AML-193 (cell line): ENCODE measurements around the gene PSAPL1.

Experiments used
- DNase-seq, 2 experiments: peaks; one replicate each; lab custom pipeline; 2025; lab: John Stamatoyannopoulos, UW

Gene PSAPL1, protein sequence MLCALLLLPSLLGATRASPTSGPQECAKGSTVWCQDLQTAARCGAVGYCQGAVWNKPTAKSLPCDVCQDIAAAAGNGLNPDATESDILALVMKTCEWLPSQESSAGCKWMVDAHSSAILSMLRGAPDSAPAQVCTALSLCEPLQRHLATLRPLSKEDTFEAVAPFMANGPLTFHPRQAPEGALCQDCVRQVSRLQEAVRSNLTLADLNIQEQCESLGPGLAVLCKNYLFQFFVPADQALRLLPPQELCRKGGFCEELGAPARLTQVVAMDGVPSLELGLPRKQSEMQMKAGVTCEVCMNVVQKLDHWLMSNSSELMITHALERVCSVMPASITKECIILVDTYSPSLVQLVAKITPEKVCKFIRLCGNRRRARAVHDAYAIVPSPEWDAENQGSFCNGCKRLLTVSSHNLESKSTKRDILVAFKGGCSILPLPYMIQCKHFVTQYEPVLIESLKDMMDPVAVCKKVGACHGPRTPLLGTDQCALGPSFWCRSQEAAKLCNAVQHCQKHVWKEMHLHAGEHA

DNA sequence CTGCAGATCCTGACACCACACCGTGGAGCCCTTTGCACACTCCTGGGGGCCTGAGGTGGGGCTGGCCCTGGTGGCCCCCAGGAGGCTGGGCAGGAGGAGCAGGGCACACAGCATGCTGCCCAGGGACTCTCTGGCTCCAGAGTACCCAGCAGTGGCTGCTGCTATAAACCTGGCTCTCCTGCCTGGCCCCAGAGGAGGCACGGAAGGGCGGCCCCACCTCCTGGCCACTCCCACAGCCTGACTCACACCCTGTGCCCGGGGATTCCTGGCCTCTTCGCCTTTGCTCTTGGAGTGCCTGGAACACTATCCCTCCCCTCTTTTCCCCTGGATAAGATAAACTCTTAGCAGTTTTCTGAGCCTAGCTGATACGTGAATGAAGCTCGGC, at the start of gene PSAPL1:
PSAPL1 (minus strand) TSS at position 165 of the 385 bp plus-strand sequence; CDS start at position 114, 51 bp downstream.
- no peak for DNase-seq

DNA sequence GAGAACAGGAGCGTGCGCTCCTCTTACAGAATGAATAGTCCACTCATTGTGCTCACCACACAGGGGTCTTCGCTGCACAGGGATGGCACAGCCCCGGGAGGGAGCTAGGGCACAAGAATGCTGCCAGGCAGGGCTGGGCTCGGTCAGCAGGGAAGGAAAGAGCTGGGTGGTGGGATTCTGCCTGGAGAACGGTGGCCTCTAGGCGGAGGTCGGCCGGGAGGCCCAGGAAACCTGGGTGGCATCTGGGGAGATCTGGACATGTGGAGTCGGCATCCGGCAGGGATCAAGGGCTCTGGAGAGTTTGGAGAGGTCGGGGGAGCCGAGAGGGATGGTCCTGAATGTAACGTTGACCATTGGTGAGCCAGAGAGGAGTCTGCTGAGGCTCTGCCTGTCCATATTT, 46.5 kb upstream of the PSAPL1 start:
- DNase-seq = no peak

DNA sequence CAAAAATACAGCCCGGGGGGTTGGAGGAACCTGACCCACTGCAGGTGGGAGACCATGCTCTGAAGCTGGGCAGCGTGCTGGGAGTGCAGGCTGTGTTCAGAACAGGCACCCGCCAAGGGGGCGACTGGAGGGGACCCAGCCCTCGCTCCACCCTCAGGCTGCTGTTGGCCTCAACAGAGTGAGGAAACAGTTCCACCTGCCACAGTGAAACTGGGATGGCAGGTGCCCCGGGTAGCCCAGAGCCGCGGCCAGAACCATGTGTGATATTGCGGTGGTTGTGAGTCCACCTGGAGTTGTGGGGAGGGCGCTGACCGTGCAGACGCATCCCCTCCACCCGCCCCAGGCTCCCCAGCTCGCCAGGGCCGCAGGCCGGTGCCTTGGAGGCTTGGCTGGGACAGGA, 45.7 kb upstream of the PSAPL1 start:
- DNase-seq = no peak

DNA sequence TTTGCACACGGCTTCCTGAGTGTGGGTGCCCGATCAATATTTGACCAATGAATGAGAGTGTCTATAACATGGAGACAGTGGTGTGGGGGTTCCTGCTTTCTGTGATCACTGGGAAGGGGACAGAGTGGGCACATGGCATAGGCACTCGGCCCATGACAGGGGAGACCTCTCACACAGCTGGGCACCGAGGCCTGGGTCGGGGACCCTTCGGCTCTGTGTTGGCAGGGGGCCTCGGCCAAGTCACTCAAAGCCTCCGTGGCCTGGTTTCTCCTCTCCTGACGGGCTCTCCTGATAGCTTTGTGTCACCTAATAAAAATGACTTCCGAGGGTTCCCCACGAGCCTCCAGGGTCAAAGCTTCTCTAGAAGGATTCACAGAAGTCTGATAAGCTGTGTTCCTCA, 43.9 kb upstream of the PSAPL1 start:
- no peak for DNase-seq

DNA sequence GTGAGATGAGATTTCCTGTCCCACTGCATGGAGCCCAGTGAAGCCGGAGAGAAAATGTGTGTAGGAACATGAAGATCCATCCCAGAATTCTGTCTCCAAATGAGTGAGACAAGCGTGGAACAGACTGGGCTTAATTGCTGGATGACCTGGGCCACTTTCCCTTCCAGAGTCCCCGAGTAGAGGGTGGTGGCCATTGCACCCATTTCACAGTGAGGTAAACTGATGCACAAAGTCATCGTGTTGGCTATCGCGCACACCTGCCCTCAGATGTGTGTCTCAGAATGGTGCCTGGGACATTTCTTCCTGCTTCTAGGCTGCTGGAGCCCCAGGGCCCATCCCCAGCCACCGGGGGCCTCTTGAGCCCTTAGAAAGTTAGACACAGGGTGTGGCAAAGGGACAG, 43.0 kb upstream of the PSAPL1 start:
- DNase-seq = no peak

DNA sequence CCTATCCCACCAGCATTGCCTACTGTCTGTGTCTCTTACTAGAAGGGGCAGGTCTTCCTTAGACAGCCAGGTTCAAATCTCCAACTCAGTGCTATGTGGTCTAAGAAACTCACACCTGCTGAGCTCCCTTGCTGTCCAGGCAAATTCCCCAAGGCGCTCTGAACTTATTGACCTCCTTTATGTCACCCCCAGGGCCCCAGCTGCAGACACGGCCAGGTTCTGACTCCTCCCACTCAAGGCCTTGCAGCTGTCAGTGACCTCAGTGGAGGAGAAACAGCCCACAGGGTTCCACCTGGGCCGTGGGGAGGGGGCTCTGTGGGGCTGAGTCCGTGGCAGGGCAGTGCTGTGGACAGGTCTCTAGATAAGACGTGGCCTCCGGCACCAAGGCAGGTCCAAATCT, 42.1 kb upstream of the PSAPL1 start:
- DNase-seq = no peak

DNA sequence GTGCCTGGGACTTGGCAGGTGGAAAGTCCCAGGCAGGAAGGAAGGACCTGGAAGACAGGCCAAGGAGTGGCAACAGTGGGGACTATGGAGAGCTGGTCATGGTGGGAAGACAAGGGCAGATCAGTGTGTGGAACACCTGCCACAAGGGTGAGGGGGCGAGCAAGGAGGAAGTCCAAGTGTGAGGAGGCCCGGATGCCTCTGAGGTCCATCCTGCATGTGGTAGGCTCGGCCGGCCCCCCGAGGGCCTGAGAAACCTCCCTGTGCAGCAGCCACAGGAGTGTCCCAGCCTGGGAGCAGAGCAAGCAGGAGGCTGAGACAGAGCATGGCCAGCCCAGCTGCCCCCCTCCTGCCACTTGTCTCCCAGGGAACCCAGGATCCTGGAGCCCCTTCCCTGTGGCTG, 40.5 kb upstream of the PSAPL1 start:
- DNase-seq = no peak

DNA sequence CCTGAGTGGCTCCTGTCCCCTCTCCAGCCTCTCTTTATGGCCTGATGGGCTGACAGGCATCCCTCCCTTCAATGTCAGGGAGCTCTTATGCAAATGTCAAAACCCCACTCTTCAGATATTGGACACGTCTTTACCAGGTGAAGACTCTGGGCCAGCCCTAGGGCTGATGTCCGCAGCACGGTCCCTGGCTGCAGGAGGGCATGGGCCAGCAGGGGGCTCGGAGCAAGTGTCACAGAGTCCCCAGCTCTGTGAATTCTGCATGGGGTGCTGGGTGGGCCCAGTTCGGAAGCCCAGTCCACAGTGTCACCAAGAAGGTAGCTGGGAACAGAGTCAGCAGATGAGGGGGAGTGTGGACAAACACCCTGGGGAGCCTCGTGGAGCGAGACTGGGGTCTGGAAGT, 39.6 kb upstream of the PSAPL1 start:
- no peak for DNase-seq

DNA sequence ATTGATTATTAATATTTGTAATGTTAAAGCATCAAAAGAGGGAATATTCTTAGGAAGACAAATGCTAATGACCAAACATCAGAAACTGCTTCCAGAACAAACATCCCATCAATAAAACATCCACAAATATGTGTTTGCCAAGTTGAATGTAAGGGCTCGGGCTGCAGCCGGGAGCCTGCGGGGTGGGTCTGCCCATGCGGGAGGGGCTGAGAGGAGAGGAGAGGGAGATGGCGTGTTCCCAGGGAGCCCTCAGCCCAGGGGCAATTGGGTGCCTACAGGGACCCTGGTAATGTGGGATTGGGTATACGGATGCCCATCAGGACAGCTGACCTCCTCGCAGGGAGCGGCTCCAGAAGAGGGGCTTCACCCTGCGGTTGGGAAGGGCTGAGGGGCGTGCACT, 38.4 kb upstream of the PSAPL1 start:
- DNase-seq = no peak

DNA sequence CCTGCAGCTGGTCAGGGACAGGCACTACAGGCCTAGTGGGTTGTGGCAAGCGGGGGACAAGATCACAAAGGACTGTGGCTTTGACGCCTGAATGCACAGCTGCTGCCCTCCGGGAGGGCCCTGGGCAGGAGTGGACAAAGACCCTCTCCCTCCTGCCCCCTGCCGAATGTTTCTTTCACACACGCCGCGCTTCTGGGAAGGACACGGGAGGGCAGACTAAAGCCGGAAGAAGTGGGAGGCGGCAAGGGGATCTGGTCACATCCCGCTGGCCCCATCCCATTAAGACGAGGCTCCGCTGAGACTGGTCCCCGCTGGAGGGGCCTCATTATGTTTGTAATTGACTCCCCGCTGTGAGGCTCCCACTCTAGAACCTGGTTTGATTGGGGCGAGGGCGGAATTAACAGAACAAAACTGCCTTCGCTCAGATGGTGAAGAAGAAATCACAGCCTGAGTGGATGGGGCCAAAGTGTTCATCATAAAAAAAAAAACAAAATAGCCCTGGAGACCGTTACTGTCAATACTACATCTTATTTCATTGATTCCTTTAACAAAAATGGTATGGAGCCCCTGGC, 37.8 kb upstream of the PSAPL1 start:
- no peak for DNase-seq

DNA sequence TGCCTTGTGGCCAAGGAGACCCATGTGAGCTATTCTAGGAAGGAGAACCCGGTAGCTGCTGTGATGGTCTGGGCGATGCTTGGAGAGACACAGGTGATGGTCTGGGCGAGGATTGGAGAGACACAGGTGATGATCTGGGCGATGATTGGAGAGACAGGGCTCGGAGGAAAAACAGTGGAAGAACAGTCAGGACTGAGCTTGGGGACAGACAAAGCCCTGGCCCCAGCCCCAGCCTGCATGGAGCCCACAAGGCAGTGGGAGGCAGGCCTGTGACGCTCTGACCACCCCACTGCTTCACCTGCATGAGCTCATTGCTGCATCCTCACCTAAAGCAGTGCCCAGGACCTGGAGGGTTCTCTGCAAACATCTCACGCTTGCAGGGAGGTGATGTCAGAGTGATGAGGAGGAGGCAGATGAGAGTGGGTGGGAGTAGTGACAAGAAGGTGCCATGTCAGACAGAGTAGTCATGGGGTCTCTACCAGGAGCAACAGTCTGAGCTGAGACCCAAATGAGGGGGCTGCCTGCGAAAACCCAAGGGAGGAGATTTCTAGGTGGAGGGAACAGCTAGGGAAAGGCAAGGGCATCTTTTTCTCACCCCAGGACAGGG, 35.9 kb upstream of the PSAPL1 start:
- DNase-seq = no peak

DNA sequence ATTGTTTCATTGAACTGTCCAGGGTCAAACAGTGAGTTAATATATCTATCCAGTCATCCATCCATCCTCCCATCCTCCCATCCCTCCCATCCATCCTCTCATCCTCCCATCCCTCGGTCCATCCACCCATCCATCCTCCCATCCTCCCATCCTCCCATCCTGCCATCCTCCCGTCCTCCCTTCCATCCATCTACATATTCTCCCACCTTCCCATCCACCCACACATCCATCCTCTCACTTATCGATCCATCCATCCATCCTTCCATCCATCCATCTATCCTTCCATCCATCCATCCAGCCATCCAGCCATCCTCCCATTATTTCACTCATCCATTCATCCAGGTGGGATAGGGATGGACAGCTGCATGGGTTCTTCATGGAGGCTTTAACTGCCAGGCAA, 35.4 kb upstream of the PSAPL1 start:
- no peak for DNase-seq

DNA sequence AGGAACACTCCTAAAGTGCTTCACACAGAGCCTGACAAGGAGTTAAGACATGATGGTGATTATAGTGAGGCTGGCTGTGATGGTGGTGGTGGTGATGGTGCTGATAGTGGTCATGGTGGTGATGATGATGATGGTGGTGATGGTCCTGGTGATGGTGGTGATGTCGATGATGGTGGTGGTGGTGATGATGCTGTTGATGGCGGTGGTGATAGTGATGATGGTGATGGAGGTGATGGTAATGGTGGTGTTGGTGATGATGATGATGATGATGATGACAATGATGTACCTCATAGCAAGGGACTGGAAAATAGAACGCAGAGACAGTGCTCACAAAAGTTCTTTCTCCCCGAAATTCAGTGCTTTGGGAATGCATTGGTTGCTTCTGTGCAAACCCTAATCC, 34.3 kb upstream of the PSAPL1 start:
- DNase-seq = no peak

DNA sequence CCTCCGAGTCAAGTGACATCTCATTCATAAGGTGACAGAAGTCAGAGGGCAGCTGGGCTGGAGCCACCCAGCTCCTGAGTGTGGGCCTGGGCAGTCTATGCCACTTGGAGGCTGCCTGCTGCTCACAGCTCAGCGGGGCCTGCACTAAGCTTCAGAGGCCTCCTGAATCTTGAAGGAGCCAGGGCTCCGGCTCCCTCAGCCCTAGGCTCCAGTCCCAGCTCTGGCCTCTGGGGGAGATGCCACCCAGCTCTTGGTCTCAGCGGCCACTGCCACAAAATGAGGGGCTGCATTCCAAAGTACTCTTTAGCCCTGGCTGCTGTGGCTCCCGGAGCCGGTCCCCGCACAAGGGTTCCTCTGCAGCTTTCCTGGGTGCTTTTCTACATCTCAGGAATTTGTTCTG, 32.7 kb upstream of the PSAPL1 start:
- no peak for DNase-seq

DNA sequence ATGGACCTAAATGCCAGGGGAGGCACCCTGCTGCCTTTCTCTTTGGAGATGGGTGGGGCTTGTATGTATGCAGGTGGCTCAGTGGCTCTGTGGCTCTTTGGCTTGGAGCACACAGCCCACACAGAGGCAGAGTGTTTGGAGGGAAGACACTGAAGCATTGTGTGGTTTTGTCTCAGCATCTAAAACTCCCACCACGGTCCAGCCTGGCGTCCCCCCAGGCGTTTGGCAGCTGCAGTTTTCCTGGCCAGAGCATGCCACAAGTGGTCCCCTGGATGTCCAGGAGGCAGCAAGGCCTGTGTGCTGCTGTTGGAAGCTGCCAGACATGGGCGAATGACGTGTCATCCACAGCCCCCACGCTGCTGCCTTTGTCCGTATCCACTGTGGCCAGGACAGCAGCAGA, 32.2 kb upstream of the PSAPL1 start:
- DNase-seq = no peak

DNA sequence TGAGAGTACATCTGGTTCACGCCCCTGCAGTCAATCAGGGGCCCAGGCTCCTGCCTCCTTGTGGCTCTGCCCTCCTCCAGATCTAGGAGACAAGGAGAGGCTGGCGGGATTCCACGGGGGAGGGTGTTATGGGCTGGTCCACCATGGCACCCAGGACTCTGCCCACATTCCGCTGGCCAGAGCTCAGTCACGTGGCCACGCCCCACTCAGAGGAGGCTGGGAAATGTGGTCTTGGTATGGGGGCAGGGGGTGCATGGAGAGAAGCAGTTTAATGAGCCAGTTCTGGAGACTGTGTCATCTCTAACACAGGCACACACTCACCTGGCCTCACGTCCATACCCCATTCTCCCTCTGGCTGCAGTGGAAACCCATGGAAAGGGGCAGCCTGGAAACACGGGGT, 31.5 kb upstream of the PSAPL1 start:
- no peak for DNase-seq

DNA sequence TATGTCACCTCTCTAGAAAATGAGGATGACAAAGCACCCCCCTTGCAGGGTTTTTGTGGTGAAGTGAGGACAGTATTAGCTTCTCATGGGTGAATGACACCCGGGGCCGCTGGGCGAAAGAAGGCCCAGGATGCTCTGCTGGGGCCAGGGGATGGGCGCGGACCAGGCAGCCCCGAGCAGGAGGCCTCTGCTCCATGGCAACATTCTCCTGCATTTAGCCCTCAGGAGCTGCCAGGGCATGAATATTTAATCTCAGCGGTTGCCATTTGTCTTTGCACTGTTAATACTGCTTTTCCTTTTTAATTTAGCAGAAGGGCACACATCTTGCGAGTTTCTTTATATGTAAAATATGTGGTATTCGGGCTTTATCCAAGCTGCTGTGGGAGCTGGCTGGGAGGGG, 30.3 kb upstream of the PSAPL1 start:
- DNase-seq = no peak

DNA sequence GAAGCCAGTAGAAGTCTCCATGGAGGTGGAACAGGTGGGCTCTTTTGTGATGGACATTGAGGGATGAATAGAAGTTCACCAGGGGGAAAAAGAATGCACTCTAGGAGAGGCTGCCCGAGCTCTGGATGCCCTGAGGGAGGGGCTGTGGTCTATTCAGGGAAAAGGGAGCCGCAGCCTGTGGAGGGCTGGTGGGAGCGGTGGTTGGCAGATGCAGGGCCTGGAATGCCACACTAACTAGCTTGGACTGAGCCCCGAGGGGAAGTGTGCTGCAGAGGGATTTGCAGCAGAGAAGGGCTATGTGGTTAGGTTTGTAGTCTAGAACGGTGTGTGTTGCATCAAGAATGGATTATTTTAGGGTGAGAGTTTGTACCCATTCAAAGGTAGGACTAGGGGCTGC, 29.5 kb upstream of the PSAPL1 start:
- DNase-seq = no peak

DNA sequence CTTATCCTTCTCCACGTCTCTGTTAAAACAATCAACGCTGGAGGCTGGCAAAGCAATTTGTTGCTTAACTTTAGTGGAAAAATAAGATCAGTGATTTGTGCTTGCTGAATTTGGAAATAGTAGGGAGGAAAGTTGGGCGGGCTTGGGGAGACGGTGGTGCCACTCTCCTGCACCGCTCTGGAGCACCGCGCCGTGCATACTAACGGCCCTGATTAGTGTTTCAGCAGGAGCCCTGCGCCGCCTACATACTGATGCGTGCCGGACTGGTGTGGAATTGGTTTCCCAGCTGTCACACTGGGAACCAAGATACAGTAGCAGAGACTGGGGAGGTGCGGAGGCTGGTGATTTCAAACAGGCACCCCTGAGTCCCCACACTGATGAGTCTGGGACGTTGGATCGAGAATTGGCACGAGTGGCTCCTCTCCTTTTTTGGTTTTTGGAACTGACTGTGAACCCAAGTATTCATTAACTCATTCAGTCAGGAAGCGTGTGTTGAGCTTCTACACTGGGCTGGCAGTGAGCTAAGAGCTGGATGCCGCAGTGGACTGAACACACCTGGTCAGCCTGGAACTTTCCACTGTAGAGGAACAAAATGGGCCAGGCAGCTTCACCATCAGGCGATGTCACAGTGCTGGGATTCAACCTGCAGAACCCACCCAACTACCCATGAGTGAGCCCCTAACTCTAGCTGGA, 29.0 kb upstream of the PSAPL1 start:
- no peak for DNase-seq

DNA sequence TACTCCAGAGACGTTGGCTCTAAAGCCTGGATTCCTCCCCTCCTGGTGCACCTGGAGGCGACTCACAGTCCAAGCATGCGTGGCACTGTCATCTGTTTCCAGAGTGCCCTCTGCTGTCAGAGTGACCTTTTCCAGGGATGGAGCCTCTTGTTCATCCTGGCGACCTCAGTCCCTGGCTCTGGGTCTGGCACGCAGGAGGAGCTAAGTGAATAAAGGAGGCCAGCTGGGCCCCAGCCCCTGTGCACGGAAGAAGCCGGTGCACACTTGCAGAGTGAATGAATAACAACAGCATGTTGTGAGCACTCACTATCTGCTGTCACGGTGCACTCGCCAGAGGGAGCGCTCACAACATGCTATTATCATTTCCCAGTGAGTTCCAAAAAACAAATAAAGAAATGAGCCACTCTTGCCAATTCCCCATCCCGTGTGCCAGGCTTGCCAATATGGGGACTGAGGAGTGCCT, 27.8 kb upstream of the PSAPL1 start:
- no peak for DNase-seq

DNA sequence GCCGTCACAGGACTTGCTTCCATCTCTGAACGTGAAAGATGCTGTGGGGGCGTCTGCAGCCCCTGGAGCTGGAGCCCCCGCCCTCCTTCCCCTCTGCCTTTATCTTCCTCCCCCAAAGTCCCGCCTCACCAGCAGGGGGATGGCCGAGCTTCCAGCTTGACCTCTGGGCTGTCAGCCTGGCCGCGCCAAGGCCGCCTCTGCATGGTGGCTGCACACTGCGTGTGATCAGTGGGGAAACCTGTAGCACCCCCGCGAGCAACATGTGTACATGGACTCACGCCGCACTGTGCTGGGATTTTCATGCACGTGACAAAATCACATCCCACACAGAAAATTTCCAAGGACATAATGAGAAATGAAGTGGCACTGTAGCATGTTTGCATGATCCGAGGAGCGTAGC, 26.5 kb upstream of the PSAPL1 start:
- no peak for DNase-seq

DNA sequence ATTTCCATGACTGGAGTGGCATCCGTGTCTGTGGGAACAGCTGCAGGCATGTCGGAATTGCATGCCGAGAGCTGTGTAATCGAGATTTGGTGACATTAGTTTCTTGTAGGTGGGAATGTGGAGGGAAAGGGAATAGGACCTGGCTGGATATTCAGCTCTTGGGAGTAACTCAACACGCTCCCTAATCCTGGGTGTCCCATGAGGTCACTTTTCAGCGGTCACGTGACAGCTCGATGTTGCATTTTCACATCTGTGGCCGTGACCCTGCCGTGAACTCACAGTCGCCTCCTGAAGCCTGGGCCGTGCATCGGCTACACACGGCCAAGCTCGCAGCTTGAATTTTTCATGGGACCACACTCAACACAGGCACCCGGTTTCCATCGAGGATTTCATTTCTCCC, 25.8 kb upstream of the PSAPL1 start:
- no peak for DNase-seq

DNA sequence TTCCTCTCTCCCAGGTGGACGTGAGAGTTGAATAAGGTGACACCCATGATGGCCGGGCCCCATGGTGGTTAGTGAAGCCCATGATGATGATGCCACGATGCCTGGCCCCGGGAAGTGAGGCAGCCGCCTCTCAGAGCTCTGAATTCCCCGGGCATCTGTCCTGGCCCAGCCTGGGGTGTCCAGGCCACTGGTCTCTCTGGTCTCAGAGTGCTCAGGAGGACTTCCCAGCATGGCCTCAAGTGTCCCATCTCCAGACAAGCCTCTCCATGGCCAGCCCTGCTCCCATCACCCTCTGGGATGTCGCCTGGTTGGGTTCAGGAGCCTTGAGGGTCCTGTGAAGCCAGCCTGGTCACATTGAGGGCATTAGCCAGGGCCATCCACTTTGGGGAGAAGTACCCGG, 24.7 kb upstream of the PSAPL1 start:
- DNase-seq = no peak
